GM21390 (cell line): ENCODE data around the gene CASZ1.

Source experiments
- ATAC-seq: cut with Tn5 transposase; IDR thresholded peaks from one replicate; pipeline ENCODE4 v1.9.1; 2021; ENCODE audit not compliant: unreplicated experiment

CASZ1 gene

GRCh38 chr1:10825592-10825991, 29.1 kb upstream of the CASZ1 start:
- ATAC-seq = no peak

- ATAC-seq = no peak
Observed at GRCh38 chr1:10824821-10825540, 28.5 kb upstream of the CASZ1 start.

GRCh38 chr1:10823000-10823401, 26.6 kb upstream of the CASZ1 start:
- no peak for ATAC-seq

- ATAC-seq = no peak
Observed at GRCh38 chr1:10821388-10821787, 24.9 kb upstream of the CASZ1 start.

GRCh38 chr1:10820422-10820821, 24.0 kb upstream of the CASZ1 start:
- no peak for ATAC-seq

GRCh38 chr1:10819198-10819901, 22.9 kb upstream of the CASZ1 start:
- no peak for ATAC-seq

GRCh38 chr1:10818262-10819197, 22.1 kb upstream of the CASZ1 start:
- ATAC-seq = no peak

GRCh38 chr1:10816743-10817369, 20.4 kb upstream of the CASZ1 start:
- ATAC-seq = no peak

GRCh38 chr1:10816233-10816632, 19.8 kb upstream of the CASZ1 start:
- no peak for ATAC-seq

- no peak for ATAC-seq
Observed at GRCh38 chr1:10815858-10816195, 19.4 kb upstream of the CASZ1 start.

- no peak for ATAC-seq
Observed at GRCh38 chr1:10814976-10815857, 18.8 kb upstream of the CASZ1 start.

- no peak for ATAC-seq
Observed at GRCh38 chr1:10814312-10814711, 17.9 kb upstream of the CASZ1 start.

- ATAC-seq = no peak
Observed at GRCh38 chr1:10813799-10814198, 17.4 kb upstream of the CASZ1 start.

GRCh38 chr1:10812387-10812915, 16.0 kb upstream of the CASZ1 start:
- no peak for ATAC-seq

GRCh38 chr1:10808441-10808840, 12.0 kb upstream of the CASZ1 start:
- no peak for ATAC-seq

- no peak for ATAC-seq
Observed at GRCh38 chr1:10806966-10807365, 10.5 kb upstream of the CASZ1 start.

GRCh38 chr1:10803971-10804820, 7.8 kb upstream of the CASZ1 start:
- ATAC-seq = no peak

GRCh38 chr1:10802944-10803715, 6.7 kb upstream of the CASZ1 start:
- no peak for ATAC-seq
